HG03025 (cell line): ENCODE measurements around the gene INTS1.

Experiments used
- ATAC-seq: cut with Tn5 transposase; IDR thresholded peaks from one replicate; pipeline ENCODE4 v1.9.1; 2021; ENCODE audit warnings: mild to moderate bottlenecking, moderate library complexity; ENCODE audit not compliant: unreplicated experiment, low FRiP score

The INTS1 gene

GRCh38 chr7:1436608-1437007 lies 67.6 kb downstream of the INTS1 start:
- no peak for ATAC-seq

- ATAC-seq: no peak
Measured at GRCh38 chr7:1434891-1435670, 69.1 kb downstream of the INTS1 start.

- no peak for ATAC-seq
Measured at GRCh38 chr7:1434165-1434718, 69.9 kb downstream of the INTS1 start.

GRCh38 chr7:1433128-1433920 lies 70.9 kb downstream of the INTS1 start:
- no peak for ATAC-seq

- no peak for ATAC-seq
Measured at GRCh38 chr7:1432411-1433082, 71.6 kb downstream of the INTS1 start.

GRCh38 chr7:1431634-1432380 lies 72.4 kb downstream of the INTS1 start:
- no peak for ATAC-seq

GRCh38 chr7:1431226-1431625 lies 73.0 kb downstream of the INTS1 start:
- ATAC-seq: no peak

GRCh38 chr7:1430056-1430845 lies 73.9 kb downstream of the INTS1 start:
- no peak for ATAC-seq

- no peak for ATAC-seq
Measured at GRCh38 chr7:1428941-1429501, 75.2 kb downstream of the INTS1 start.

- no peak for ATAC-seq
Measured at GRCh38 chr7:1427064-1427657, 77.0 kb downstream of the INTS1 start.

GRCh38 chr7:1426474-1426873 lies 77.7 kb downstream of the INTS1 start:
- ATAC-seq: no peak

GRCh38 chr7:1425292-1426136 lies 78.7 kb downstream of the INTS1 start:
- ATAC-seq: no peak

- no peak for ATAC-seq
Measured at GRCh38 chr7:1424041-1424440, 80.1 kb downstream of the INTS1 start.

- ATAC-seq: no peak
Measured at GRCh38 chr7:1423264-1423811, 80.9 kb downstream of the INTS1 start.

GRCh38 chr7:1422512-1423263 lies 81.5 kb downstream of the INTS1 start:
- ATAC-seq: no peak

GRCh38 chr7:1421946-1422345 lies 82.2 kb downstream of the INTS1 start:
- ATAC-seq: no peak
